ENCODE data around the gene ABCC4. TPM values are rescaled to one million over a fixed set of nuclear protein-coding genes. Genes with fewer than 3 reads are reported as not detected.

The ABCC4 gene
- total and polyA plus RNA-seq, 2 donors (not counting 1 experiment from before 2014, with no cell fraction given) = 35.2 to 98.8 TPM

- H4K20me1 ChIP-seq (ENCODE audit: control insufficient read depth, extremely low read depth, insufficient read depth, low read length) = no peaks in the 10 kb centered on the region
- TF ChIP-seq, protein P1, sequence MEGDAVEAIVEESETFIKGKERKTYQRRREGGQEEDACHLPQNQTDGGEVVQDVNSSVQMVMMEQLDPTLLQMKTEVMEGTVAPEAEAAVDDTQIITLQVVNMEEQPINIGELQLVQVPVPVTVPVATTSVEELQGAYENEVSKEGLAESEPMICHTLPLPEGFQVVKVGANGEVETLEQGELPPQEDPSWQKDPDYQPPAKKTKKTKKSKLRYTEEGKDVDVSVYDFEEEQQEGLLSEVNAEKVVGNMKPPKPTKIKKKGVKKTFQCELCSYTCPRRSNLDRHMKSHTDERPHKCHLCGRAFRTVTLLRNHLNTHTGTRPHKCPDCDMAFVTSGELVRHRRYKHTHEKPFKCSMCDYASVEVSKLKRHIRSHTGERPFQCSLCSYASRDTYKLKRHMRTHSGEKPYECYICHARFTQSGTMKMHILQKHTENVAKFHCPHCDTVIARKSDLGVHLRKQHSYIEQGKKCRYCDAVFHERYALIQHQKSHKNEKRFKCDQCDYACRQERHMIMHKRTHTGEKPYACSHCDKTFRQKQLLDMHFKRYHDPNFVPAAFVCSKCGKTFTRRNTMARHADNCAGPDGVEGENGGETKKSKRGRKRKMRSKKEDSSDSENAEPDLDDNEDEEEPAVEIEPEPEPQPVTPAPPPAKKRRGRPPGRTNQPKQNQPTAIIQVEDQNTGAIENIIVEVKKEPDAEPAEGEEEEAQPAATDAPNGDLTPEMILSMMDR (conservative IDR thresholded peaks at IDR 0.05 in 1 of 2, IDR thresholded peaks at IDR 0.05 in 1 of 2; ENCODE audit: low read depth in 1 of 2, low read length in 2 of 2) = no peak
- TF ChIP-seq EZH2 (IDR thresholded peaks at IDR 0.05; ENCODE audit: low read length, missing control alignments) = no peak
- no peaks in the 10 kb centered on the region for H3K27me3 ChIP-seq (ENCODE audit: control insufficient read depth, insufficient read depth, low read length)
- H3K4me3 ChIP-seq (replicated peaks in 1 of 4; ENCODE audit: control extremely low read depth in 1 of 4, insufficient read depth in 1 of 4, low read depth in 3 of 4, low read length in 4 of 4) = no peak overlapping the region
- no peak overlapping the region for H3K4me2 ChIP-seq (ENCODE audit: extremely low read depth, insufficient read depth, low read length)
- H2AFZ ChIP-seq (ENCODE audit: low read length) = no peak overlapping the region
- no peak overlapping the region for H3K9ac ChIP-seq (ENCODE audit: insufficient read depth, low read length)
- H3K79me2 ChIP-seq (ENCODE audit: control insufficient read depth, insufficient read depth, low read length) = no peaks in the 10 kb centered on the region
- H3K4me1 ChIP-seq (ENCODE audit: control insufficient read depth, extremely low read depth, insufficient read depth, low read length) = no peaks in the 10 kb centered on the region
- no peaks in the 10 kb centered on the region for H3K36me3 ChIP-seq (ENCODE audit: control insufficient read depth, insufficient read depth, low read length)
- H3K27ac ChIP-seq (ENCODE audit: insufficient read depth, low read length) = no peak overlapping the region
- no peak for DNase-seq (ENCODE audit: low read depth in 2 of 2)
- H3K9me3 ChIP-seq (ENCODE audit: control insufficient read depth, insufficient read depth, low read depth, low read length) = no peaks in the 10 kb centered on the region
Measured at GRCh38 chr13:95140502-95140901, 160.7 kb downstream of the ABCC4 start.

DNA sequence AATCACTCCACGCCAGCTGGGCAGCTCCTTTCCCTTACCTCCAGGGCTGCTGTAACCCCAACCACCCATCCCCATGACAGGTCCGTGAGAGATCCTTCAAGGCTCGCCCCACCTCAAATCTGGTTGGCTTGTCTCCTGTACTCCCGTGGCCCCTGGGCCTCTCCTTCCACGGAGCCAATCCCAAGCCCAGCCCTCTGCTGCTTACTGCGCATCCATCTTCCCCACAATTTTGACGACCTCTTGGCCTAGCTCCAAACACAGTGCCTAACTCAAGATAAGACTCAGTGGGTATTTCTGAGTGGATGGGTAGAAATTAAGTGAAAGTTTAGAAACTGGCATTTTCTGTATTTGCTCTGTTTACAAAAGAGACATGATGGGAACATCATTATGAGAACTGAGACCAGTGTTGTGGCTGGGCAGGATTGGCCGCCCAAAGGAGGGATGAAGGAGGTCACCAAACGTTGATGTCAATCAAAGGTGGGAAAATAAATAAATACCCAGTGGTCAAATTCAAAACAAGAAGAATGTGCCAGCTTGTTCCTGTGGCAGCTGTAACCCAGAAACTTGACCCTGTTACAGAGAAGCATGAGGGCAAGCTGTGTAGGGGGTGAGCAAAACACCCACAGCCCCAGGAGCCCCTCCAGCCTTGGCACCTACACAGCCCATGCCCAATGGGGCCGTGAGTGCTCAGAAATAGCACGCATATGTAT, 162.2 kb downstream of the ABCC4 start:
- no peak overlapping the region for H3K4me2 ChIP-seq (ENCODE audit: extremely low read depth, insufficient read depth, low read length)
- H3K36me3 ChIP-seq (ENCODE audit: control insufficient read depth, insufficient read depth, low read length) = no peaks in the 10 kb centered on the region
- no peak for TF ChIP-seq EZH2 (IDR thresholded peaks at IDR 0.05; ENCODE audit: low read length, missing control alignments)
- TF ChIP-seq, protein P1 (conservative IDR thresholded peaks at IDR 0.05 in 1 of 2, IDR thresholded peaks at IDR 0.05 in 1 of 2; ENCODE audit: low read depth in 1 of 2, low read length in 2 of 2) = no peak
- no peaks in the 10 kb centered on the region for H3K9me3 ChIP-seq (ENCODE audit: control insufficient read depth, insufficient read depth, low read depth, low read length)
- H3K4me1 ChIP-seq (ENCODE audit: control insufficient read depth, extremely low read depth, insufficient read depth, low read length) = no peaks in the 10 kb centered on the region
- H2AFZ ChIP-seq (ENCODE audit: low read length) = no peak overlapping the region
- H3K79me2 ChIP-seq (ENCODE audit: control insufficient read depth, insufficient read depth, low read length) = no peaks in the 10 kb centered on the region
- no peak overlapping the region for H3K27ac ChIP-seq (ENCODE audit: insufficient read depth, low read length)
- no peak for DNase-seq (ENCODE audit: low read depth in 2 of 2)
- no peak overlapping the region for H3K4me3 ChIP-seq (replicated peaks in 1 of 4; ENCODE audit: control extremely low read depth in 1 of 4, insufficient read depth in 1 of 4, low read depth in 3 of 4, low read length in 4 of 4)
- H4K20me1 ChIP-seq (ENCODE audit: control insufficient read depth, extremely low read depth, insufficient read depth, low read length) = no peaks in the 10 kb centered on the region
- H3K9ac ChIP-seq (ENCODE audit: insufficient read depth, low read length) = no peak overlapping the region
- H3K27me3 ChIP-seq (ENCODE audit: control insufficient read depth, insufficient read depth, low read length) = no peaks in the 10 kb centered on the region

- Histone ChIP-seq H3K9me3 (ENCODE audit: control insufficient read depth, insufficient read depth, low read depth, low read length) (no peaks in the 10 kb centered on the region), H3K4me3 (replicated peaks in 1 of 4; ENCODE audit: control extremely low read depth in 1 of 4, insufficient read depth in 1 of 4, low read depth in 3 of 4, low read length in 4 of 4) (no peak overlapping the region), H2AFZ (ENCODE audit: low read length) (no peak overlapping the region), H3K27ac (ENCODE audit: insufficient read depth, low read length) (no peak overlapping the region), H3K4me1 (ENCODE audit: control insufficient read depth, extremely low read depth, insufficient read depth, low read length) (no peaks in the 10 kb centered on the region), H4K20me1 (ENCODE audit: control insufficient read depth, extremely low read depth, insufficient read depth, low read length) (no peaks in the 10 kb centered on the region), H3K27me3 (ENCODE audit: control insufficient read depth, insufficient read depth, low read length) (no peaks in the 10 kb centered on the region), H3K4me2 (ENCODE audit: extremely low read depth, insufficient read depth, low read length) (no peak overlapping the region), H3K9ac (ENCODE audit: insufficient read depth, low read length) (no peak overlapping the region), H3K79me2 (ENCODE audit: control insufficient read depth, insufficient read depth, low read length) (no peaks in the 10 kb centered on the region), H3K36me3 (ENCODE audit: control insufficient read depth, insufficient read depth, low read length) (no peaks in the 10 kb centered on the region)
- no peak for TF ChIP-seq EZH2 (IDR thresholded peaks at IDR 0.05; ENCODE audit: low read length, missing control alignments)
- TF ChIP-seq, protein P1 (conservative IDR thresholded peaks at IDR 0.05 in 1 of 2, IDR thresholded peaks at IDR 0.05 in 1 of 2; ENCODE audit: low read depth in 1 of 2, low read length in 2 of 2) = no peak
- DNase-seq (ENCODE audit: low read depth in 2 of 2) = peak in 1 of 2 donors; percentile 15
Measured at GRCh38 chr13:95137096-95137495, 164.2 kb downstream of the ABCC4 start.
